C4-2B (cell line): ENCODE measurements around the gene EMC9.

Source experiments
- CTCF ChIP-seq: fragments of 450-650 bp; conservative IDR thresholded peaks from 2 replicates; pipeline ENCODE4 v1.5.1; 2017; ENCODE audit warnings: mild to moderate bottlenecking
- ZFX ChIP-seq: fragments of 450-650 bp; IDR thresholded peaks from 2 replicates; pipeline ENCODE4 v1.6.1; 2017

GRCh38 chr14:24098927-24099813, 42.2 kb downstream of the EMC9 start:
- TF ChIP-seq CTCF = no peak
- TF ChIP-seq ZFX = no peak
